Activated CD4-positive, CD25-positive, alpha-beta regulatory T cell treated with anti-CD3 and anti-CD28 coated beads, Interleukin-2, amount 50 U/mL, for 72 hours (primary cell): ENCODE results near the gene GNGT2.

Experiments used
- DNase-seq: peaks from one replicate; pipeline ENCODE4 v3.0.0; 2021

GNGT2 gene

DNA sequence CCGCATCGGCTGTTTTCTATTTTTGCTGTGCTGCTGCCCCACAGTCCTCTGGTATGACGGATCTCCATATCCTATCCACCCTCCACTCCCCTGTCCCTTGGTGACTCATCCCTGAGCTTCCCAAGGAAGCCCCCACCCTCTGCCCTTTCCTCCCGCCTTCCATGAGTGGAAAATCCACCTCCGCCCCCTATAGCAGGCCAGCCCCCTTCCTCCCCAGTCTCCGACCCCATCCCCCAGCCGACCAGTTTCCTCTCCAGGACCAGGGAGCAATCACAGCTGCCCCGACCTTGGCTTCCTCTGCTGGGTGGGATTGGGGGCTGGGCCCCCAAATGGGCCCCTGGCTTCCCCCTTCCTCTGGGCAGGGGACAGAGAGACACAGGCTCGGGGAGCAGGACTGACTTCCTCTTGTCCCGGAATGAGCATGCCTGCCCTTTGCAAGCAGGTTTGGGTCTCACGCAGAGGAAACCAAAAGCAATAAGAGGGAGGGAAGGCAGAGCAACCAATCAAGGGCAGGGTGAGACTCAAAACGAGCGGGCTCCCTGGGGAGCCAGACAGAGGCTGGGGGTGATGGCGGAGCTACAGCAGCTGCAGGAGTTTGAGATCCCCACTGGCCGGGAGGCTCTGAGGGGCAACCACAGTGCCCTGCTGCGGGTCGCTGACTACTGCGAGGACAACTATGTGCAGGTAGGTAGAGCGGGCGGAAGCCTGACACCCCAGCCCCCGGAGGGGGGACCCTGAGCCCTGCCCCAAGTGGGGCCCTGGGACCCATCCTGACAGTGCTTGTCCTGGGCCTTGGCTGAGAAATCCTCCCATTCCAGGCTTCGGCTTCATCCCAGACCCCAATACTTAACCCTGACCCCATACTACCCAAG, at the start of gene GNGT2, which contains the start of gene ABI3:
Gene GNGT2 (minus strand): TSS at position 417 of the 872 bp plus-strand sequence. CDS start 3,152 bp downstream, outside the sequence.
Gene ABI3 (plus strand): TSS at position 550 of the 872 bp plus-strand sequence. CDS start 18 bp downstream, at position 568.
- DNase-seq, result peak; percentile 56

DNA sequence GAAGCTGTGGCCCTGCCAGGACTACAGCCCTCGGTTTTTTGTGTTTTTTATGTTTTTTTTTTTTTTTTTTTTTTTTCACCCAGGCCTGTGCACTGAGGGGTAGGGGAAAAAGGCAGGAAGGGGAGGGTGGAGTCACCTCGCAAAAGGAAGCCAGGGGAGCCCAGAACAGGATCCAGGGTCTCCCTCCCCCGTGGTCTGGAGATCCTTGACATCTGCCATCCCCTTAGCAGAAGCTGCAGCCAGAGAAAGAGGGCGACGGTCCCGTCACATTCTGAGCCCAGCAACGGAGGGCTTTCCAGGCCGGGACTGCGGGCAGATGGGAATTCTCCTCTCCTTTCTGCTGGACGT, 49.3 kb upstream of the GNGT2 start:
- no peak for DNase-seq

DNA sequence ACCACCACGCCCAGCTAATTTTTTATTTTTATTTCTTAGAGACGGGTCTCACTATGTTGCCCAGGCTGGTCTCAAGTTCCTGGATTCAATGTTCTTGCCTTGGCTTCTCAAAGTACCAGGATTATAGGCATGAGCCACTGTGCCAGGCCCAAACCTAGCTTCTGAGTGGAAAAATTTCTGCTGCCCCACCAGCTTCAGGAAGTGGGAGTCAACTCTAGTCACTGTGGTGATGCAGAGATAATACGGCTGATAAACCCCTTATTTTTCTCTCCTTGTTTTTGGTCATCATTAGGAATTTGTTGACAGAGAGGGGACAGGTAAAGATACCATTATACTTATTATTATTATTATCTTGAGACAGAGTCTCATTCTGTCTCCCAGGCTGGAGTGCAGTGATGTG, 48.0 kb upstream of the GNGT2 start:
- no peak for DNase-seq

DNA sequence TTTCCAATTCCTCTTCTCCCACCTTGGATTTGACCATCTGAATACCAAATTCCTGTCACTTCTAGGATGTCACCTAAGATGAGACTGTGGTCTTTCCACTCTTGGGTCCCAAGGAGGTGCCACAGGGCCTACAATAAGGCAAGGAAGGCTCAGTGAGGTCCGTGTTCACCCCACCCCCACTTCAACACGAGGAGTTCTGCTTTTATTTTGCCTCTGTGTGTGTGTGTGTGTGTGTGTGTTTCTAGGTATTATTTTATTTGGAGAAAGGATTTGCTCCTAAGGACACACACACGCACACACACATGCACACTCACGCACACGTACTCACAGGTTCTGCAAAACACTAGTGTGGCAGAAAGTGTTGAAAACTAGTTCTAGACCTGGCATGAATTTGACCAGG, 44.8 kb upstream of the GNGT2 start:
- no peak for DNase-seq

DNA sequence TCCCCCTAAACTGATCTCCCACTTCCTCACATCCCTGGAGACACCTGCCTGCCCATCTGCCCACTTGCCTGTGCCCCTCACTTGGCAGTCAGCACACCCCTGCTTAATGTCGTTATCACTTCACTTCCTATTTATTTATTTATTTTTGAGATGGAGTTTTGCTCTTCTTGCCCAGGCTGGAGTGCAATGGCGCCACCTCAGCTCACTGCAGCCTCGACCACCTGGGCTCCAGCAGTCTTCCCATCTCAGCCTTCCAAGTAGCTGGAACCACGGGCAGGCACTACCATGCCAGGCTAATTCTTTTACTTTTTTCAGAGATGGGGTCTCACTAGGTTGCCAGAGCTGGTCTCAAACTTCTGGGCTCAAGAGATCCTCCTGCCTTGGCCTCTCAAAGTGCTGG, 43.7 kb upstream of the GNGT2 start:
- DNase-seq, result no peak

DNA sequence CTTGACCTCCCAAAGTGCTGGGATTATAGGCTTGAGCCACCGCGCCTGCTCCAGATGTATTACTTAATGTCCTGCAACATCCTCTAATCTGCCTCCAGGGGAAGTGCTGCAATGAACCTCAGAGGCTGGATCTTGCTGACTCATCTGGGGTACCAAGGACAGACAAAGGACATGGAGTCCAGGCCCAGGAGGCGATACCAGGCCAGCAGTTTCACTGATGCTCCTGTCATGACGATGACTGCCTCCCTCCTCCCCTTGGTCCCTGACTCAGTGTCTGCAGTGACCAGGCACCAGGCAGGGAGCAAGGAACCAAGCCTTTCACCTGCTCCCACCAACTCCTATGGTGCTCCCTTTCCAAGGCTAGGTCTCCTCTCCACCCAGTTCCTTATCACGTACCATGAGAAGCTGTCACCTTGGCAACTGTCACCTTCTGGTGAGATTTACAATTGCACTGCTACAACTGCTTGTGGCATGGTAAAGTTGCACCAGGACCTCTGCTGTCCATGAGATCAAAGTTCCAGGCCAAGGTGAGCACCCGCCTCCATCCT, 41.8 kb upstream of the GNGT2 start:
- DNase-seq, result no peak

DNA sequence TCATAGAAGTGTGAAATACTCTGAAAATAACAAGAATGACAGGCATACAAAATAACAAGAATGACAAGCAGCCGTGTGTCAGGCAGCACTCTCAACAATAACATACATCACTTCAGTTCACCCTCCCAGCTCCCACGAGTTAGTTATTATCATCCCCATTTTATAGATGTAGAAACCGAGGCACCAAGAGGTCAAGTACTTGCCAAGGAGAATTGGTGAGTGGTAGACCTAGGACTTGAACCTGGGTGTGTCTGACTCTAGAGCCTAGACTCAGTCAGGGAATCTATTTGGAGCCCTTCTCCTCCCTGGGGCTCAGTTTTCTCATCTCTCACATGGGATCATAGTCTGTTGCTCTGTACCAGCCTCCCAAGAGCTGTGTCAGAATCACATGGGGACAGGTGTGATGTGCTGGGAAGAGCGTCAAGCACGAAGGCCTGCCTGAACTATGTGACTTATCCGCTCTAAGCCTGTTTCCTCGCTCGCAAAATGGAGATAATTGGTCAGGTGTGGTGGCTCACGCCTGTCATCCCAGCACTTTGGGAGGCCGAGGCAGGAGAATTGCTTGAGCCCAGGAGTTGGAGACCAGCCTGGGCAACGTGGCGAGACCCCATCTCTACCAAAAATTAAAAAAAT, 39.6 kb upstream of the GNGT2 start:
- DNase-seq, result no peak

DNA sequence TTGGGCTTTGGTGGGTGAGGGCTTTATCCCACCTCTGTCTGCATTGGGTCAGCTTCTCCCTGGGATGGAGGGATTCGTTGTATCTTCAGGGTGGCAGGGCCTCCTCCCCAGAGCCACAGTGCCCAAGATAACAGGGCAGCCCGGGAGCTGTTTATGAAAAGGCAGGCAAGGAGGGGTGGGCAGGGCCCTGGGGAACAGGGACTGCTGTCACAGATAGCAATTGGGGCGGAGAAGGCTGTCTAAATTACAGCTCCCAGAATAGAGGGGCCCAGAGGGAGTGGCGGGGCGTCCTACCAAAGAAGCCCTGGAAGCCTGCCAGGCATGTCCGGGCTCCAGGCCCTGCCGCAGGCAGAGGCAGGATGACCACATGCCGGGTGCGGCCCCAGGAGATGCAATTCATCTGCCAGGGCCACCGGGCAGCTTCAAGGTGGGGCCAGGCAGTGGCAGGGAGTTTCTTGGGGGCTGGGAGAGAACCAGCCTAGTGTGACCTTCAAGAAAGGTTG, 39.0 kb upstream of the GNGT2 start:
- no peak for DNase-seq

DNA sequence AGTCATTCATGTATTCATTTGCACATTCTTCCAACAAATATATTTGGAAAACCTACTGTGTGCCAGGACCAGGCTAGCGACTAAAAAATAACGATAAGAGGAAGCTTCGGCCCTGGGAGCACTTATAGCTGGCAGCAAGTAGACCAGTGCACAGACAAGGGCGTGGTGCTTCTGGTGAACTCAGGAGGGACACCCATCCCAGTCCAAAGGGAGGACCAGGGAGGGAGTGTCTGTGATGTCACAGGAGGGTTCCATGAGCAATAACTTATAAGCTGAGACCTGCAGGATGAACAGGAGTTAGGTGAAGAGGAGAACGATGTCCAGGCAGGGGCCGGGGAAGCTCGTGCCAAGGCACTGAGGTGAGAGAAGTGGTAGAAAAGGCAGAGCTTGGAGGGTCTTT, 37.6 kb upstream of the GNGT2 start:
- no peak for DNase-seq

DNA sequence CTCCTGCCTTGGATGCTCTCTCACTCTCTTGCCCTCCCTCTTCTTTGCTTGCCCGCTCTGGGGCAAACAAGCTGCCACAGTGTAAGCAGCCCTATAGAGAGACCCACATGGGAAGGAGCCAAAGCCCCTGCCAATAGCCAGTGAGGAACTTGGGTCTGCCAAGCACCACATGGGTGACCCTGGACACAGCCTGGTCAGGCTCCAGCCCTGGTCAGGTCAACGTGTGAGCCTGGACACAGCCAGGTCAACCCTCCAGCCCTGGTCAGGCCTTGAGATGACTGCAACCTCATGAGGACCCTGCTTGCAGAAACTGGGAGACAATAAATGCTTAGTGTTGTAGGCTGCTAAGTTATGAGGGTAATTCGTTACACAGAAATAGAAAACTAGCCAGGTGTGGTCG, 34.5 kb upstream of the GNGT2 start:
- DNase-seq, result no peak

DNA sequence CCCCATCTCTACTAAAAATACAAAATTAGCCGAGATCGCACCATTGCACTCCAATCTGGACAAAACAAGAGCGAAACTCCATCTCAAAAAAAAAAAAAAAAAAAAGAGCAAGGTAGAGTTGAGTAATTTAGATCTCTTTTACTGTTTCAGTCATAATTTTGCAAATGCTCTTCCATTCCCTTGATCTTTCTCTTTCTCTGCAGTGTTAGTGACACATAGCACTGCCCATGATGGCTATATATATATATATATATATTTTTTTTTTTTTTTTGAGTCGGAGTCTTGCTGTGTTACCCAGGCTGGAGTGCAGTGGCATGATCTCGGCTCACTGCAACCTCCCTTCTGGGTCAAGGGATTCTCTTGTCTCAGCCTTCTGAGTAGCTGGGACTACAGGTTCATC, 32.4 kb upstream of the GNGT2 start:
- no peak for DNase-seq

DNA sequence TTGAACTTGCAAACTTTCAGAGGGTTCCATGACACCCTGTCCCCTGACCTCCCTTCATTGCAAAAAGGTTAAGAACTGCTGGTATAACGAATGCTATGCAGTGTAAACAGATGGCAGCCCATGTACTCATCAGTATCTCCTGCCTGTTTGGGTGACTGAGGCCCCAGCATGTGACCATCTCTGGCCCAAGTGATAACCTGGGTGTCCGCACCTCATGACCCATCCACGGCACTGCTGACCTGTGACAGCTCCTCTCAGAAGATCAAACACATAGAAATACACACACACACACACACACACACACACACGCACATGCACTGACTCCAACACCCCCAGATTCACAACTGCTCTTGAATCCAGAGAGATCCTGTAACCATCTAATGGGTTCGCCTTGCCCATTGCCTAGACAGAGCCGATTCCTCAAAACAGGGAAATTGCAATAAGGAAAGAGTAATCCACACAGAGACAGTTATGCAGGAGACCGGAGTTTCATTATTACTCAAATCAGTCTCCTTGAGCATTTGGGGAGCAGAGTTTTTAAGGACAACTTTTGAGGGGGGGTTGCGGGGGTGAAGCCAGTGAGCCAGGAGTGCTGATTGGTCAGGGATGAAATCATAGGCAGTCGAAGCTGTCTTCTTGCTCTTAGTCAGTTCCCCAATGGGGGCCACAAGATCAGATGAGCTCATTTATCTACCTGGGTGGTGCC, 31.5 kb upstream of the GNGT2 start:
- DNase-seq, result no peak

DNA sequence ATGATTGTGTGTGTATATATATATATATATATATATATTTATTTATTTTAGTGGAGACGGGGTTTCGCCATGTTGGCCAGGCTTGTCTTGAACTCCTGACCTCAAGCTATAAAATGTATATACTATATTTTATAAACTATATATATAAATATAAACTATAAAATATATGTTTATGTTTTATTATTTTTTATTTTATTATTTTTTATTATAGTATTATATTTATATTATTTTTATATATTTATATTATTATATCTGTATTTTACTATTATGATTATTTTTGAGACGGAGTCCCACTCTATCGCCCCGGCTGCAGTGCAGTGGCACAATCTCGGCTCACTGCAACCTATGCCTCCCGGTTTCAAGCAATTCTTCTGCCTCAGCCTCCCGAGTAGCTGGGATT, 30.7 kb upstream of the GNGT2 start:
- DNase-seq, result no peak

DNA sequence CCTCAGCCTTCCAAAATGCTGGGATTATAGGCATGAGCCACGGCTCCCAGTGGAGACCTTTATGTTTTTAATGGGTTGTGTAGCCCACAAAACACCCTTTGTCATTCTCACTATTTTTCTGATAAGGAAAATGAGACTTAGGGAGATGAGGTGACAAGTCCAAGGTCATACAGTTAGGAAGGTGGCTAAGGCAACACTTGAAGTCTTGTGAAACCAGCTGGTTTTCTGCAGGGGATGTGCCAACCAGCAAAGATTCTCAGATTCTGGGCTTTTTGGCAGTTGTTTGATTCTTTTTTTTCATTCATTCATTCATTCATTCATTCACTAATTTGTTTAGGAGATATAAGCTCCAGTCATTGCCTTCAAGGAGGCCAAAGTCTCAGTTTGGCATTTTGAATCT, 30.2 kb upstream of the GNGT2 start:
- no peak for DNase-seq

DNA sequence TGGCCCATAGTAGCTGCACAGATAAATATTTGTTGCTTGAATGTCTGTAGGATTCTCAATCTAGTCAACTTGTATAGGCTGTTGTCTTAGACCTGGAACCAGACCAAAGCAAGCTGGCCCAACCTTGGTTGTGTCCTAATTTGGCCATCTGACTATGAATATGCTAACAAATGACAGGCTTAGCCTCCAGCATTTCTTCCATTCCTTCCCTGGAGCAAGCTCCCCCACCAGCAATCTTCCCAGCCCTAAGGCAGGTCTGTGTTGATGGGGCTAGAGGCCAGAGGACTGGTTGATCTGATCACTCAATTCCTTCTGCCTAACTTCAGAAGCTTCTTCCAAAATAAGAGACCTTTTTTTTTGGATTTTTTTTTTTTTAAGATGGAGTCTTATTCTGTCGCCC, 29.6 kb upstream of the GNGT2 start:
- no peak for DNase-seq

DNA sequence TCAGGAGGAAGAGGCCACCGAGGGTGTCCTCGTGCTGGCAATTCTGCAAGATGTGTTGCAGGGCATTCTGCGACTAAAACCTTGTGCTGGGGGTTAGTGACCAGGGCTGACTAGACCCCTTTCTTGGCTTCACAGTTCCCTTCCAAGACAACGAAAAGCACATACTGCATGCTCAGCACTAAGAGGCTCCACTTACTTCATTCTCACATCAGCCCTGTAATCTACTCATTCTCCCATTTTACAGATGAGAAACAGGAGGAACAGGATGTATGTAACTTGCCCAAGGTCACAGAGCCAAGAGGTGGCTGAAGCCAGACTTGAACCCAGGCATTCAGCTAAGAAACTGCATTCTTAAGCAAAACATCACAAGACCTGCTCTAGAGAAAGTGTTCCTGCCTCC, 25.5 kb upstream of the GNGT2 start:
- no peak for DNase-seq

DNA sequence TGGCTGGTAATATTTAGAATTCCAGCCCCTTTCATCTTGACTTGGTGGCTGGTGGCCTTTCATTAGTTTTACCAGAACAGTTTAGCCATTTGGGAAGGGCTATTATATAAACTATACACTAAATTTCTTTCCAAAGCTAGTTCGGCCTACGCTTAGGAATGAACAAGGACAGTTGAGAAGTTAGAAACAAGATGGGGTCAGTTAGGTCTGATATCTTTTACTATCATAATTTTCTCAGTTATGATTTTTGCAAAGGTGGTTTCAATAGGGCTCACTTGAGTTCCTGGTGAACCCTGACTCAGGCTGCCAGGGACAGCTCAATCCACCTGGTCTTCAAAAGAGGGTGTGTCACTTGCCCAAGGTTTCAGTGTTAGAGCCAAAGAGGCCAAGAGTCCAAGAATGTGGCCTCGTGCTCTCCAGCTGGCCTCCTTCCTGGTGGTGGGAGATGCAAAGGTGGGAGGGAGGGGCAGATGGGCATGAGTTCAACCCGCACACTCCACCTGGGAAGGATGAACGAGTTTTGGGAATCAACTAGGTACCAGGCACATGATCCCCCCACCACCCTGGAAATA, 24.2 kb upstream of the GNGT2 start:
- no peak for DNase-seq

DNA sequence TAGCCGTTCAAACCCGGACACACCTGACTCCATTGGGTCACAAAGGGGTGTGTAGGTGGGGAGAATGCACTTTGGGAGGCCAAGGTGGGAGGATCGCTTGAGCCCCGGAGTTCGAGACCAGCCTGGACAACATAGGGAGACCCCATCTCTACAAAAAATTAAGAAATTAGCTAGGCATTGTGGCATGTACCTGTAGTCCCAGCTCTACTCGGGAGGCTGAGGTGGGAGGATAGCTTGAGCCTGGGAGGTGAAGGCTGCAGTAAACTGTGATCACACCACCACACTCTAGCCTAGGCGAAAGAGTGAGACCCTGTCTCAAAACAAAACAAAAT, 21.2 kb upstream of the GNGT2 start:
- no peak for DNase-seq

DNA sequence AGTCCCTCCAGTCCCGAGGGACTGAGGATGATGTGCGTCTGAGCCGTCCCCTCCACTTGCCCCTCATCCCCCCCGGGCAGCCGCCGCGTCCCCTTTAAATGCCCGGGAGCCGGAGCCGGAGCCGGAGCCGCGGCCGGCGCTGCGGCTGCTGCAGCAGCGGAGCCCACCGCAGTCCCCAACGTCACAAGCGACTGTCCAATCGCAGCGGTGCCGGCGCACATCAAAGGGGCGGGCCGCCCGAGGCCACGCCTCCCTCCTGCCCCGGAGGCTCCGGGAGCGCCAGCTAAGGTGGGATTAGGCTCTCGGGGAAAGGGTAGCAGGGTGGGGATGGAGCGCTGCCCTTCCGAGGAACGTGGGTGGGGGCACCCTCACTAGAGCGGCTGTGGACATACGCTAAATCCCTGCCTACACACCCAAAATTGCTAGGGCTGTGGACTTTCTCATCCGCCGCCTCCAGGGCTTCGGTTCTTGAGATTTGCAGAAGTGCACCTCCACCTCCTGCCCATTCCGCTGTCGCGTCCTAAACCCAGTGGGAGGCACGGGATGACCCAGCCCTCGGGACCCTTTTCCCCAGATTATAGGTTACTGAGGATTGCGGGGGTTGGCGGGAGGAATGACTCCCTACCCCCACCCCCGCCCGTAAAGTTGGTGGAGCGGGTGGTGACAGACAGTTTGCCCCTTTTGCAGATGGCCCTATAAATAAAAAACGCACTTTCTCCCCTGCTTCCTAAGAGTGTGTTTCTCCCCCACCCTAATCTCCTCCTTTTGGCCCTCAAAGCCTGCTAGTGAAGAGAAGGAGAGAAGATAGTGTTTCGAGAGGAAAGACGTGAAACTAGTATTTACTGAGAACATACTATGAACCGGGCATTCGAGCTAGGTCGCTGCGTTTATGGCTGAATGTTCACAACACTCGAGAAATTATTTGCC, 20.5 kb upstream of the GNGT2 start, which contains the start of gene PHOSPHO1:
Gene PHOSPHO1 (minus strand): TSS at position 152 of the 927 bp plus-strand sequence. CDS start 4,096 bp downstream, outside the sequence.
- DNase-seq, result peak; percentile 85

DNA sequence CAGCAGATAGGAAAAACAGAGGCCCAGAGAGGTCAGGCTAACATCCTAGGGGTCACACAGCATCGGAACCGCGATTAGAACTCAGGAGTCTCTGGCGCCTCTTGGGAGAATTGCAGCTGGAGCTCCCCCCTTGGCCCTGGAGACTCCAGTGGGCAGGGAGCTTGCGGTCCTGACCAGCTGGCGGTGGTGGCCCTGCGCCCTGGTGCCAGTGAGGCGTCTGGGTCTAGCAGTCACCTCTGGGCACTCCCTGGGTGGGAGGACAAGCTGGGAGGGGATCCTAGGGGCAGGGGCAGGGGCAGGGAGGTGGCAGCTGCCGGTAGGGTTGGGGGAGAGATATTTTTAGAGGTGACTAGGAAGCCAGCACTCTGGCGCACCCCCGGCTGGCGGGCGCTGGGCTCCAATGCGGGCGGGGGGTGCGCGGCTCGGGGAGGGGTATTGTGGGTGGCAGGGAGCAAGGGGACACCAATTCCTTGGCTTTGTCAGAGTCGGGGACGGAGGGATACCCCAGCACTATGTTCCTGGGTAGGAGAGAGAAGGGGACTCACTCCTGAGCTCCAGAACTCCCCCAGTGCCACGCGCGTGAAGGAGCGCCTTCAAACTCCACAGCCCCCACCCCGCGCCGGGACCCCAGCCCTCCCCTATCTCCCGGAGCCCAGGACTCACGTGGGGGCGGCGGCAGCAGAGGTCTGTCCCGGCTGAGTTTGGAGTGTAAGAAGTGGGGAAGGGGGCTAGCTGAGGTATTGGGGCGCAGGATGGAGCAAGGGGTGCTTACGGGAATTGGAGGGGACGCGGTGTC, 19.6 kb upstream of the GNGT2 start:
- DNase-seq, result no peak
